Midbrain (tissue), 1 donor: ENCODE measurements around the gene ADRA2B.

ENCODE experiments used
- DNase-seq: peaks from one replicate; lab custom pipeline; 2025; lab: John Stamatoyannopoulos, UW

ADRA2B gene

GRCh38 chr2:96105152-96105915 is 11.0 kb downstream of the ADRA2B start:
- no peak for DNase-seq

DNA sequence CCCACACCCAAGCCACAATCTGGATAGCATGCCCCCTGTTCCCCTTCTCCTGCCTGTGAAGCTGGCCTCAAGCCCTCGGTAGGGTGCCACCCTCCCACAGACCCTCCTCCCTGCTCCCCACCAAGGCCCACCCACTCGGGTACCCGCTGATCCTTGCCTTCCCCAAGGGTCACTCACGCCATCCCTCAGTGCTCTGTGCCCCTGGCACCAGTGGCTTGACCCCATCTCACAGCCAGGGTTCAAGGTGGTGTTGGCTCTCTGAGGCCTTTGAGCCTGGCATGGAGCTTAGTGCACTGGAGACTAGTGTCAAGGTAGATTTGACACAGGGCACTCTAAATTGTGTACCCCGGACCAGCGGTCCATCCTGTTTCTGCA is 11.9 kb downstream of the ADRA2B start:
- no peak for DNase-seq

DNA sequence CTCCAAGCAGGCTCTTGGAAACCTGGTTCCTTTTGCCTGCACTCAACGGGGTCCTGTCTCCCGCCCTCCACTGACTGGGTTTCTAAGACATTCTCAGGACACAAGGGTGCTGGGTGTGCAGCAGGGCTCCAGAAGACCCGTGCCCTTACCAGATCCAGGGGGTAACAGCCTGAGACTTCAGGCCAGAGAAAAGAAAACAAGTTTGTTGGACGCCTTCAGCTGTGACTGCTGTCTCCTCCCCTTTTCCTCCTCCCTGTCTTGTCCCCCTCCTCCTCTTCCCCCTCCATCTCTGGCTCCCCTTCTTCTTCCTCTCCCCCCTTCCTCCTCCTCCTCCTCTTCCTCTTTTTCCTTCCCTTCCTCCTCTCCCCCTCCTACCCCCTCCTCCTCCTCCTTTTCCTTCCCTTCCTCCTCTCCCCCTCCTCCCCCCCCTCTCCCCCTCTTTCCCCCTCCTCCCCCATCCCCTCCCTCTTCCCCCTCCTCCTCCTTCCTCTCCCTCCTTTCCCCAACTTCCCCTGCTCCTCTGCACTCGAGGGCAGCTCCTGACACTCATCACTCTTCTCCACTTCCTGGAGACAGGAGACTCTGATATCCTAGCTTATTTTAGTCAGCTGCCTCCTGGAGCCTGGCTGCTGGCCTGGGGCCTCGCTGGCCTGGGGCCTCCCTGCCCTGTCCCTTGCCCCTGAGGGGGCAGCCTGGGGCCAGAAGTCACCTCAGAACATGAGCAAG is 12.4 kb downstream of the ADRA2B start:
- DNase-seq = no peak

DNA sequence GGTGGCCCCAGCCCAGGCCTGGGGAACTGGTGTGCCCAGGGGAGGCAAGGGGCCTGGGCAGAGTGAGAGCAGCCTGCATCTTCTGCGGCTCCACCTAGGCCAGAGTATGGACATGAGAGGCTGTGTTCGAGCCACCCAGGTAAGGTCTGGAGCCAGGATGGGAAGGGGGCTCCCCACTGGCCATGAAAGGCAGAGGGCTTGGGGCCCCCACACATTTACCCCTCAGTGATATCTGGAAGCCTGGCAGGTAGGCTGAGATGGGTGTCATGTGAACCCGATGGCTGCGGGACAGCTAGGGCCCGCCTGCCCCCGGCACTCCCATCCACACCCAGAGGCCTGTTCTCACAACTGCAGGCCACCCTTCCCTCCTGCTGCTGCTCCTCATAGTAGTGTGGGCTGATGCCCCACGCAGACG is 13.2 kb downstream of the ADRA2B start:
- no peak for DNase-seq

- DNase-seq = no peak
Measured at GRCh38 chr2:96102596-96103186, 13.7 kb downstream of the ADRA2B start.

DNA sequence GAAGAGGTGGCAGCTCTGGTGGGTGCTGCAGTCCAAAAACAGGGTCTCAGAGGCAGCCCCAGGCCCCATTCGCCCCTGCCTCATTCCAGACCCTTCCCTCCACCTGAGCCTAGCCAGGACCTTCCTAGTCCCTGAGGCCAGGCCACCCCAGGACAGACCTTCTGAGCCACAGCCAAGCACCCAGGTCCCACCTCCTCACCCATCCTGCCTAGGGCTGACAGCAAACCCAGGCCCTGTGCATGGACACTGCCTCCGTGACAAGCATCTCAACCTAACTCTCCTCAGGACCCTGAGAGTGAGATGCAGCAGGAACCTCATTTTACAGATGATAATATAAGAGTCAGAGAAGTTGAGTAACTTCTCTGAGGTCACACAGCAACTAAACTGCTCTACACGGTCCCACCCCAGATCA is 15.5 kb downstream of the ADRA2B start:
- no peak for DNase-seq

DNA sequence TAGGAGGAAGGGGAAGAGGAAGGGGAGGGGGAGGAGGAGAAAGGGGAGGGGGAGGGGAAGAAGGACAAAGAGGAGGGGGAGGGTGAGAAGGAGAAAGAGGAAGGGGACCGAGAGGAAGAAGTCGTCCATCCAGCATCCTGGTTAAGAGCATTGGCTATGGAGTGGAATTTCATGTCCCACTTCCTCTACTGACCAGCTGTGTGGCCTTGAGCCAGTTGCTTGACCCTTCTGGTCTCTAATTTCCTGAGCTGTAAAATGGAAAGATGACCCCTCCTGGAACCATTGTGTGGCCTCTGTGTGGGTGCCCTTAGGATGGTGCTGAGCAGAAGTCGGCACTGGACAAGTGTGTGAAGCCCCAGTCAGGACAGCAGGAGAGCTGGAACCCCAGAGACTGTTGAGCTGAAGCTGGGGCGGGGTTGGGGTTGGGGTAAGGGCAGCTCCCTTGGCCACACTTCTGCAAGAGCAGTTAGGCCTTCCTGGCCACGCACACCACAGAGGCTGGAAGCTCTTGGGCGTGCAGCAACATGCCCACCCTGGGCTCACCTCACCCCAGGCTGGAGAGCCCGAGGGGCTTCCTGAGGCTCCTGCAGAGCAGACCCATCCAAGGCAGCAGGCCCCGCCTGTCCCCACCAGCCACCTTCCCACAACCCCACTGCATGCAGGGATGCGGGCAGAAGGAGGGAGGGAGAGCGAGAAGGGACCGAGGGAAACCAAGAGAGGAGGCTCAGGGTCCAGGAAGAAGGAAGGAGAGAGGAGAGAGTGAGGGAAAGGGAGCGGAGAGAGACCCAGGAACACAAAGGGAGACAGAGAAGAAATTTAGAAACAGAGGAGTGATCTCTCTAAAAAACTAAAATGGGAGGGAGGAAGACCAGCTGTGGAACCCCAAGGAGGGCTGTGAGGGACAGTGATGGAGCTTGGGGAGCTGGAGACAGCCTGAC is 16.2 kb downstream of the ADRA2B start:
- no peak for DNase-seq

DNA sequence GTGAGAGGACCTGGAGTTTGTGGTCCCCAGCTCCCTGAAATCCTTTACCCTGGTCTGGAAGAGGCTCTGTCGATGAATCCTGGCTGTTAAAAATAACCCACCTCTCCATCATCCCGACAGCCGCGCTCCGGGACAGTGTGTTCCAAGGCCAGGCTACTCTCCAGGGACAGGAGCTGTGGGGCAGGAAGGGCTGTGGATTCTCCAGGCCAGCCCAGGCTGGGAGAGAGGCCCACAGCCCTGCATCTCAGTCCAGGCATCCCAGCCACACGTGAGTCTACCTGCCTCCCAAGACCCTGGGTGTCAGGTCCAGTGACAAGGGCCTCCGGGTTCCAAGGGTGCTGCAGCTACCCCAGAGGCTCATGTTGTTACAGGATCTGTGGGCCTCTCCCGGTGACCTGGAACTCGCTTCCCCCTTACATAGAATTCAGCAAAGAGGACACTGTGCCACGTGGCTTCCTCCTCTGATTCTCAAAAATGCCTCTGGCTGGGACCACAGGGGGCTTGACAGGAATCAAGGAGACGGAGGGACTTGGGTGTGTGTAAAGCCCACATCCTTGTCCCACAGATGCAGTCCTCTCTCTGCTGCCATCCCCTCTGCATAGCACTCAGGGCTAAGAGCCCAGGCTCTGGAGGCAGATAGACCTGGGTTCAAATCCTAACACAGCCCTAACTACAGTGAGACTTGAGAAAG is 17.3 kb downstream of the ADRA2B start:
- DNase-seq = no peak

- no peak for DNase-seq
Measured at GRCh38 chr2:96097951-96098823, 18.2 kb downstream of the ADRA2B start.

DNA sequence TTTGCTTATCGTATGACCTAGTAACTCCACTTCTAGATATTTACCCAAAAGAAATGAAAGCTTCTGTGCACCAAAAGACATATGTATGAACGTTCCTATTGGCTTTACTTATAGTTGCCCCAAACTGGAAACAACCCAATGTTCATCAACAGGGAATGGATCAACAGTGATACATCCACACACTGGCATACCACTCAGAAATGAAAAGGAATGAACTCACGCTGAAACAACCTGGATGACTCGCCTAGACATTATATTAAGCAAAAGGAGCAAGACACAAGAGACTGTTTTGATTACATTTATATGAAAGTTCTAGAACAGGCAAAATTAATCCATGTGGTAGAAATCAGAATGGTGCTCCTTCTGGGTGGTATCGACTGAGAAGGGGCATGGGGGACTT is 18.9 kb downstream of the ADRA2B start:
- DNase-seq = no peak

GRCh38 chr2:96095116-96095636 is 21.2 kb downstream of the ADRA2B start:
- no peak for DNase-seq

- no peak for DNase-seq
Measured at GRCh38 chr2:96093528-96093927, 22.8 kb downstream of the ADRA2B start.

GRCh38 chr2:96092951-96093350 is 23.4 kb downstream of the ADRA2B start:
- DNase-seq = no peak

- no peak for DNase-seq
Measured at GRCh38 chr2:96092573-96092877, 23.8 kb downstream of the ADRA2B start.

- DNase-seq = no peak
Measured at GRCh38 chr2:96091711-96092572, 24.4 kb downstream of the ADRA2B start.

- no peak for DNase-seq
Measured at GRCh38 chr2:96091141-96091710, 25.1 kb downstream of the ADRA2B start.

- DNase-seq = peak; percentile 11
Measured at GRCh38 chr2:96090196-96090926, 26.0 kb downstream of the ADRA2B start.
